Middle frontal gyrus (tissue), 1 donor: Measurements from ENCODE around the gene NT5C3B.
A peak's percentile ranks its signal among the peaks of the same experiment; 100 is the strongest.
"Not testable (repeated sequence)": the region's sequence is repeated elsewhere in the genome, so short reads cannot be mapped to it uniquely, and the experiment has no call there.

Experiments used
- DNase-seq: peaks from one replicate; pipeline ENCODE4 v3.0.0-alpha.2; 2015; ENCODE audit warnings: low spot score; ENCODE audit errors: extremely low spot score

Gene NT5C3B

DNA sequence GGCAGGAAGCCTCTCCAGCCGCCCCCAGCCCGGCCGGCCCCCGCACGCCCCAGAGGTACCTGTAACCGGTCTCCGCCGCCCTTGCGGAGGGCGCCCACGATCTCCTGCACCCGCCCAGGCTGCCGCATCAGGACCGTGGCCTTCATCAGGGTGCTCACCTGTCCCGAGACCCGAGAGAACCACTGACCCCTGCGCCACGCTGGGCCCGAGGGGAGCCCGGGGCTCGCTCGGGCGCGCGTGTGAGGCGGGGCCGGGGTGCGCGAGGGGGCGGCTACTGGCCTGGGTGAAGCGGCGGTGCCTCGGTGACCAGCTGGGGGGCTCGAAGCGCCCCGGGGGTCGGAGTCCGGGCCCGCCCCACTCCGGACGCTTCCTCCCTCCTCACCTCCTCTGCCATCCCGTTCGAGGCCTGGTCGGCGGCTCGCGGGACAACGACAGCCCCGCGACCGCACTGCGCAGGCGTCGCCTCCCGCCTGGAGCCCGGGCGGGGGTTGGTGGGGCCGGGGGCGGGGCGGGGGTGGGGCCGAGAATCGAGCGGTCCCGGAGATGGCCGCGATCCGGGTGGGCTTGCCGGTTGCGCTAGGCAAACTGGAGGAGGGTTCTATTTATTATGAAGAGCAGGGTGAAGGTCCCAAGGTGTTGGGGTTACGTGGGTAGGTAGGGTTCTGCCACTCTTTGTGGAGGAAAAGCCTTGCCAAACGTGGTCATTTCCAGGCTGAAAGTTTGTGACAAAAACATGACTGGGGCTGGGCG is at the start of gene NT5C3B:
NT5C3B (minus strand) TSS at position 433 of the 750 bp plus-strand sequence; CDS start at position 394, 39 bp downstream.
- no peak for DNase-seq

DNA sequence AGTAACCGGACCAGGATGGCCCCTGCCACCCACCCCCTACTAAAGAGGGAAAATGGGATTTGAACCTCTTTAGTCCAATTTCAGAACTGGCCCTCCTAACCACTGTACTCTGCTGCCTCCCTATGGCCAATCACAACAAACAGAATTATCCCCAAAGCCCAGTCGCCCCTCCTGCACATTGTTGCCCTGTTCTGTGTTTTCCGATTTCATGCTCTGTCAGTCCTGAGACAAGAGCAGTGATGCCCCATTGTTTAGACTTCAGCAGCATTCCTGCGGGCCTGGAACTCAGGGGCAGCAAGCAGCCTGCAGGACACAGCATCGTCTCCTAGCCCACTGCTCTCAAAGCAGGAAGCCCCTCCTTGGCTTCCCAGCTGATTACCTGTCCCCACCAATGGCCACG is 49.7 kb upstream of the NT5C3B start:
- no peak for DNase-seq

DNA sequence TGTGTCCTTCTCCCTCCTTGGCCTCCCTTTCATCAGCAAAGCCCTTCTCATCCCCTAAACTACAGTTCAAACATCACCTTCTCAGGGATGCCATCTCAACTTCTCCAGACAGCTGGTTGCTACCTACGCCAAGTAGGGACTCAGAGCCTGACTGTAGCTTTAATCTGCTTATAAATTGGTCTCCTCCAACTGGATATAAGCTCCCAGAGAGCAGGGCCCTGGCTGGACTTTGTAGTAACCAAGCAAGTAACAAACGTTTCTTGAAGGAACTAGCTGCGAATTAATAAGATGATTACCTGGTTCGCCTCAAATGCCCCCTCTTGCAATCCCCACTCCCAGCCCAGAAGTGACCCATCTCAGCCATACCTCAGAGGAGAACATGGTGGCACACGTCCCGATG is 46.7 kb upstream of the NT5C3B start:
- no peak for DNase-seq

DNA sequence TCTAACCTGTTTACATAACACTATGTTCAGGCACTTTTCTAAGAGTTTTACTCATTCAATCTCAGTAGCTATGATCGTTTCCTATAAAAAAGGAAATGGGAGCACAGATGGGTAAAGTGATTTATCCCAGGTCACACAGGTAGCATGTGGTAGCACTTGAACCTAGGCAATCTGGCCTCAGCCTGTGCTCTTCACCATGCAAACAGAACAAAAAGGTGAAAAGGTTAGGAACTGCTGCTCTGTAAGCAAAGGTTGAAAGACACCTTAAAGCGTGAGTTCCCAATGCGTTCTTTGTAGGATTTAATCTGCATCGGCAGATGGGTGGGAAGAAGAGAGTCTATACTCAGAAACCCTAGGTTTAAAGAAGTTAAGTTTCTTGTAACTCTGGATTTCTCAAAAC is 44.1 kb upstream of the NT5C3B start:
- no peak for DNase-seq

DNA sequence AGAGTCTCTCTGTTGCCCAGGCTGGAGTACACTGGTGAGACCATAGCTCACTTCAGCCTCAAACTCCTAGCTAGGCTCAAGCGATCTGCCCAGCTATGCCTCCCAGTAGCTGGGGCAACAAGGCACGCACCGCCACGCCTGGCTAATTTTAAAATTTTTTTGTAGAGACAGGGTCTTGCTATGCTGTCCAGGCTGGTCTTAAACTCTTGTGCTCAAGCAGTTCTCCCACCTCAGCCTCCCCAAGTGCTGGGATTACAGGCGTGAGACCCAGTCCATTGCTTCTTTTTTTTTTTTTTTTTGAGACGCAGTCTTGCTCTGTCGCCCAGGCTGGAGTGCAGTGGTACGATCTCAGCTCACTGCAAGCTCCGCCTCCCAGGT is 38.2 kb upstream of the NT5C3B start:
- not testable (repeated sequence) for DNase-seq

DNA sequence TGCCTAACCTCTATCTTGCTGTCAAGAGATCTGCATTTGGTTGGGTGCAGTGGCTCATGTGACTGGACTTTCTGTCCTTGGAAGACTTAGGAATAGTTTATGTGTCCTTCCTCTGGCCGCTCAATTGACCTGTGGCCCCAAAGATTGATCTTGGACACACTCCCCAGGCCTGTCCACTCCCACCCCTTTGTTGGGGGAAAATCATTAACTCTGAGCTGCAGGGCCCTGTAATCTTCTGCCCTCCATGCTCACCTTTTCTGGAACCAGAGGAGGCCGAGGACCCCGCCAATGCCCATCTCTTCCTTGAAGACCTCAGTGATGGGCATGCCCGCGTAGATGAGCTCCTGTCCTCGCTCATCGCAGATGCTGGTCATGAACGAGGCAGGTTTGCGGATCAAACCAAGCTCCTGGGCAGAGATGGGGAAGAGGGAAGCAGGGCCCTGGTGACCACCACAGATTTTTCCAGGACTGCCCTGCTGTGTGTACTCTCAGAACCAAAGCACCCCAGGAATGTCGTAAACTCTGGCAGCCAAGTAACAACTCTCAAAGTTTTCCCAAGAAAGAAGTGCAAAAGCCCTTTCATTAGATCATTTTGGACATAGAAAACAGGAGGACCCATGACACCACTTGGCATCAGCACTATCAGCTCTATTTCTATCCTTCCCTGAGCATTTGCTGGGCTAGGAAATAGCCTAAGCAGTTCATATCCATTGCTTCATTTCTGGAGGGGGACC is 37.7 kb upstream of the NT5C3B start:
- no peak for DNase-seq

DNA sequence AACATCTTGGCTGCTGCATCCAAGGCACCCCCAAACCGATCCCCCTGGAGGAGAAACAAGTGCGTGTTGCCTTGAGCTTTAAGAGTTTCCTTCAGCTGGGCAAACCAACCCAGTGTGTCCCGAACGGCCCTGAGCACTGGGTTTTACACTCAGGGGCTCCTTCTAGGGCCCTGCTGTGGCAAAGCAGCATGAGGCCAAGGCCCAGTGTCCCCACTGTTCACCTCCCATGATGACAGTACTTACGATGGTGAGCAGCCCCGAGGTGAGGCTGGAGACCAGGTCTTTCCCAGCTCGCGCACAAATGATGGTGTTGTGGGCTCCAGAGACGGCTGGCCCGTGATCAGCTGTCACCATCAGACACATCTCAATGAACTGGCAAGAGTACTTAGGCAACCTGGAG is 35.8 kb upstream of the NT5C3B start:
- DNase-seq, result no peak

DNA sequence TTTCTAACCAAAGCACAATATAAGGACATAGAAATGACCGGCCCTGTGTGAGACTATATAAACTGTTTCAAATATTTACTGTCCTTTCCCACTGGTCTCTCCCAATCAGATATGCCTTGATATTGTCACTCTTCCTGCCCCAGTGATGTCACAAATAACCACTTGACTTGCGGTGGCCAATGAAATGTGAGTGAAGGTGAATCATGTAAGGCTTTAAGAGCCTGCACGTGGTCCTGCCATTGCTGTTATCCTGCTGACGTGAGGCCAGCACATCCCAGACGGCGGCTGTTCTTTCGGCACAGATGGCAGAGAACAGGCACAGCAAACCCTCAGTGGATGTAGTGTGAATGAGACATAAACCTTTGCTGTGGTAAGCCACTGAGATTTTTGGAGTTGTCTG is 34.6 kb upstream of the NT5C3B start:
- DNase-seq, result no peak

DNA sequence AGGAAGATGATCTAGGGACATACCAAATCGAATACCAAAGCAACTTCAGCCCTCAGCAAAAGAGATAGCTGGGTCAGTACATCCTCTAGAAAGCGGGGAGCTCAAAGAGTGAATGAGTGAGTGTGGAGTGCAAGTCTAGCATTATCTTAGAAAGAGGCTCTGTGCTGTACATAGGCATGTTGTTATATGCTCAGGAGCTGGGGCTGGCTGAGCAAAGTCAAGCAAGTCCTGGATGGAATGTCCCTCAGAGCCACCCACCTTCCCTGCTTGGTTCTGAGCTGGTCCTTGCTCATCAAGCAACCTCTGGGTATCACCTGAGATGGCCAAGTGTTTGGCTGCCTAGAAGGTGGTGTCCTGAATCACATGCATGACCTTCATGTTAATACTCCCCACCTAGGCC is 34.1 kb upstream of the NT5C3B start:
- no peak for DNase-seq

DNA sequence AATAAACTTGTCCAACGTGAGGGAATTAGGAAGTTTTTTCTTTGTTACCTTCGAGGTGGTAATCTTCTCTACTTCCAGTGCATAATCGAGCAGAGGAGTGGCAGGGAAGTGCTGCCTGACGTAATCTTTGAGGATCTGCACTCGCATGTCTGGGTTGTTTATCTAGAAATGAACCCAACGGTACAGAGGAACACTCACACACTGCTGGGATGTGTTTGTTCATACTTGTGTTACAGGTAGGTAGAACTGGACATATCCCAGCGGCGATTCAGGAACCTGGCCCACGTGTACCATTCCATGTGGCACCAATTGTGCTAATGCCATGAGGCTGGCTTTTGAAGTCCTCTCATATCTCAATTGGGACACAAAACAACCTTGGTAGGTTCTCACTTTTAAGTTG is 33.4 kb upstream of the NT5C3B start:
- no peak for DNase-seq

DNA sequence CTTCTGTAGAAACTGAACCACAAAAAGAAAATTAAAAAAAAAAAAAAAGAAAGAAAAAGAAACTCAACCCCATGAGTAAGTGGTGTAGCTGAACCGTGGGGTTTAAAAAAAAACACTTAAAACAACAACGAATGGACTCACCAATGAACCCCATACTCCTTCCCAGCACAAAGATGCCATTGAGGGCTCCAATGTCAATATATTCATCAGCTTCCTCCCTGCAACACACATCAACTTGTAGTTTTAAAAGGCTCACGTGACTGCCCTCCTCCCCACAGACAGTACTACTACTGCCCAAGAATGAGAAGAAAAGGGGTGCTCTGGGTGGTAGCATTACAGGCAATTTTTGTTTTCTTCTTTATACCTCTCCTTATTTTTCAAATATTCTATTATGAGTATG is 32.5 kb upstream of the NT5C3B start:
- DNase-seq, result no peak

DNA sequence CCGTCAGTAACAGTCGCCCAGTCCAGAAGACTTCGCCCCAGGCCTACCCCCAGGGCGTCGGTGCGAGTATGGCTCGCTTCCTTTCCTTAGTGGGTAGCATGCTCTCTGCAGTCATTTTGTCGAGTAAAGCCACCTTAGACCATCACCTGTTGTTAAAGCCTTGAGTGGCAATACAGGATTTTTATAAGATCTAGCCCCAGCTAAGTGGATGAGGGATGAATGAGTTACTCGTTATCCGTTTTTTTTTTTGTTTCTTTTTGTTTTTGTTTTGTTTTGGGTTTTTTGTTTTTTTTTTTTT is 29.5 kb upstream of the NT5C3B start:
- no peak for DNase-seq

DNA sequence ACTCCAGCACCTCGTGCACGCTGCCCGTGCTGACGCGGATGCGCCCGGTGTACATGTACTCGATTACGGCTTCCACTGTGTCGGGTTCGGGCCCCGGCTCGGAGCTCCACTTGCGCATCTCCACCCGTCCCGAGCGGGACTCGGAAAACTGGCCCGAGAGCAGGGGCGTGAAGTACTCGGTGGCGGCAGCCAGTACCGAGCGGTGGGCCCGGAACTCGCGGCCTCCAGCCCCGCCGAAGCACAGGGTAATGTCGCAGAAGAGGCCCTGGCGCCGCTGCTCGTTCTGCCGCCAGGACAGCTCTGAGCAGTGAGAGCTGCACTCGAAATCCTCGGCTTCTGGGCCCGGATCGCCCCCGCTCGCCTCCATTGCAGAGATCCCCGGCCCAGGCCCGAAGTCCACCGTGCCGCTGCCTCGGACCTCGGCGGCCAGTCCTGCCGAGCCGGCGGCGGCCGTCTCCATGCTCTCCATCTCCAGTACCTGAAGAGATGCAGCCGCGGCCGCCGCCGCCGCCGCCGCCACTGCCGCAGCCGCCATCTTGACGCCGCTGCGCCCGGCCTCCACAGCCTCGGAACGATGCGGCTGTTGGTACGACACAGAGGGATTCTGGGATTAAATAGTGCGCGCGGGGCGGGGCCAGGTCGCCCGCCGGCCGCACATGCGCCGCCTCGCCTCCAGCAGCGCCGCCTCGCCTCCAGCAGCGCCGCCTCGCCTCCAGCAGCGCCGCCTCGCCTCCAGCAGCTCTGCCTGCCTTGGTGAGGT is 29.0 kb upstream of the NT5C3B start, which contains the start of gene KLHL11:
KLHL11 (minus strand) TSS at position 588 of the 760 bp plus-strand sequence; CDS start at position 535, 53 bp downstream.
- peak; percentile 87 for DNase-seq

DNA sequence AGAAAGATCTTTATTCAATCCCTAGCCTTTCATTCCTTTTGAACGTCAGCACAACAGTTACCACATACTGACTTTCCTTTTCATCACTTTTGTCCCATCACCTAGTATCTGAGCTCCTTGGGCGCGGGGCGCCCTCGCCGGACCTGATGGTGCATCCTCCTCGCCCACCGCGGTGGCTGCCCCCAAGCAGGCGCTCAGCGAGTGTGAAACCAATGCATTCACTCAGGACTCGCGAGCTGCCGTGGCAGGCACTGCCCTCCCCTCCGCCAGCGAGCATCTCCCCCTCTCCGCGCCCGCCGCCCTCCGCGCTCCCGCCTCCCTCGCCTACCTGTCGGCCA is 28.4 kb upstream of the NT5C3B start:
- DNase-seq, result no peak

DNA sequence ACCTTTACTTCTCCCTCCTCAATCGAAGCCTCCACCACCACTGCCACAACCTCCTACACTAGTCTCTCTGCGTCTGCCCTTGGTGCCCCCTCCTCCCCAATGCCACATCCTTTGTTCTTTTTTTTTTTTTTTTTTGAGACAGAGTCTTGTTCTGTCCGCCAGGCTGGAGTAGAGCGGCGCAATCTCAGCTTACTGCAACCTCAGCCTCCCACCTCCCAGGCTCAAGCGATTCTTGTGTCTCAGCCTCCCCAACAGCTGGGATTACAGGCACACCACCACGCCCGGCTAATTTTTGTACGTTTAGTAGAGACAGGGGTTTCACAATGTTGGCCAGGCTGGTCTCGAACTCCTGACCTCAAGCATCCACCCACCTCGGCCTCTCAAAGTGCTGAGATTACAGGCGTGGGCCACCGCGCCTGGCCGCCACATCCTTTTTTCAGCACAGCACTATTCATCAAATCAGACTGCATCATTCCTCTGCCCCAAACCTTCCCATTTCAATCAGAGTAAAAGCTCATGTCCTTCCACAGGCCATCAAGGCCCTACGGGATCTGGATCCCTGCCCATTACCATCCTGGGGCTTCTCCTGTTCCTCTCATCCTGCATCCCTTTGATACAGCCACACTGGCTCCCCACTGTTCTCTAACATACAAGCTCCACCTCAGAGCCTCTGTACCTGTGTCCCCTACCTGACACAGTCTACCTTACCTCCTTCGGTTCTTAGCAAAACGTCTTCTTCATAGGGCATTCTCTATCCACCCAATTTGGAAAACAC is 27.2 kb upstream of the NT5C3B start:
- no peak for DNase-seq

DNA sequence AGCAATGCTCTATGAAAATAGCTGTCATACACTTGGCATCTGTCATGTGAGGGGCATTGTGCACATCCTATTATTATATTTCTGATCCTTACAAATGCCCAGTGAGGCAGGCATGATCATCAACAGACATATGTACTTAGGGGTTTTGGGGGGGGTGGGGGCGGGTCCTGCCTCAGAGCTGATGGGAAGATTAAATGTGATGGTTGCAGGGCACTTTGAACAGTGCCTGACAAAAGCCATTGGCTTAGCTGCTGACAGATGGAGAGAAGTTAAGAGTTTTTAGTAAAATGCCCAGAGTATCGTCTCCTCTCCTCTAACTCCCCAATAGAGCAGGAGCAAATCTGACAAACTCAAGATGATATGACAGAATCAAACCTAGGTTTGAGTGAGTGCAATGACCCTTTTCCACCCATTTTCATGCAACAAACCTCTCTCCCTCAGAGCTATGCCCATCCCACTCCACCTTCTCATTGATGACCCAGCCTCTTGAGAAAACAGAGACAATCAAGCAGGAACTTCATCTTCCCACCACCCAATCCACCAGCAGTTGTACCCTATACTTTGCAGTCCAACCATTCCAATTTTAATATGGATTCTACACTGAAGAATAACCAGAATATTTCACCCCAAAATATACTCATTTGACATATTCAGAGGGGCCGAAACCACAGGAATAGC is 24.4 kb upstream of the NT5C3B start:
- DNase-seq, result no peak

DNA sequence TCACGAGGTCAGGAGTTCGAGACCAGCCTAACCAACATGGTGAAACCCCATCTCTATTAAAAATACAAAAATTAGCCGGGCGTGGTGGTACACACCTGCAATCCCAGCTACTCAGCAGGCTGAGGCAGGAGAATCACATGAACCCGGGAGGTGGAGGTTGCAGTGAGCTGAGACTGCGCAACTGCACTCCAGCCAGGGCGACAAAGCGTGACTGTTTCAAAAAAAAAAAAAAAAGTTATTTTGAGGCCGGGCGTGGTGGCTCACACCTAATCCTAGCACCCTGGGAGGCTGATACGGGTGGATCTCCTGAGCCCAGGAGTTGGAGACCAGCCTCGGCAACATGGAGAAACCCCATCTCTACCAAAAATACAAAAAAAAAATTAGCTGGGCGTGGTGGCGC is 15.3 kb upstream of the NT5C3B start:
- not testable (repeated sequence) for DNase-seq

DNA sequence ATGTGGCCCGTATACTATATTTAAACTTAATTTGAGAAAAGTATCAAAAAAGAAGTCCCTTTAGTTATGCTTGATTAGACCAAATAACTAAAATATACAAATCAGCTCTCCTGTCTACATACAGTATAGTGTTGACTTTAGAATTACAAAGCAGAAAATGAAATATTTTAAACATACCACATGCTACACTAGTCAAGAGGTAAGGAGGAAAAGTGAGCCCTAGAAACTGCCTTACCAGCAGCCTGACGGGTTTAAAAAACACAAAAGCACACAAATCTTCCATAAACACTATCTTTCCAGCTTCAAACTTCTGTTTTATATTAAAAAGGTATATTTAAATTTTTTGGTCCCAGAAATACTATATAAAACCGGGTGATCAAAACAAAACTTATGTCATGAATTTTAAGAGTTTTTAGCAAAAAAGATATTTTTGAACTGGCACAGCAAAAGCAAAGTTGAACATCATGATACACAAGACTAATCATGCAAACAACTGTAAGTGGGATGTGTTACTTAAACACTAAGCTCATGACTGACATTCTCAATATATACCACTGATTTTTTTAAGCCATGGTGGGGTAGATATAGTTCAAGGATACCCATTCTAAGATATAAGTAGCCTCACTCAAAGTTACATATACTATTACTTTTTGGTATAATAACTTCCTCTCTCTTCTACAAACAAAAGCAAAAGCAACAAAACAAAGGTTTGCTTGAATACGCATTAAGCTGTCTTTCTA is 13.4 kb upstream of the NT5C3B start:
- DNase-seq, result no peak

DNA sequence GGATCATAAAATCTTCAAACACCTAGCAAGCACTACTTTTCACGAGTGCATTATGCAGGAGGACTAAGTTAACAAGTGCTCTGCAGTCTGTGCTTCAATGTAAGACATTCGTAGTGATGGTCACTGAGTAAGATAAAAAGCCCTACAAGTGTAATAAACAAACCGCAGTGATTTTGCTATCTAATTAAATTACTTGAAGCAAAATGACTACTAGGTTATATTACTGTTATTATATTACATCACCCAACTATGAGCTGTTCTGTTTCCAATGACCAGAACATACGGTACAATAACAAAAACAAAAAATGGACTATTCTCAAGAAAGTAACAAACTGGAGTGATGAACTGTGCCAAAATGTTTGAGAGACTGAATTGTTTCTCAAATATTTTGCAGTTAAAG is 12.8 kb upstream of the NT5C3B start:
- no peak for DNase-seq

DNA sequence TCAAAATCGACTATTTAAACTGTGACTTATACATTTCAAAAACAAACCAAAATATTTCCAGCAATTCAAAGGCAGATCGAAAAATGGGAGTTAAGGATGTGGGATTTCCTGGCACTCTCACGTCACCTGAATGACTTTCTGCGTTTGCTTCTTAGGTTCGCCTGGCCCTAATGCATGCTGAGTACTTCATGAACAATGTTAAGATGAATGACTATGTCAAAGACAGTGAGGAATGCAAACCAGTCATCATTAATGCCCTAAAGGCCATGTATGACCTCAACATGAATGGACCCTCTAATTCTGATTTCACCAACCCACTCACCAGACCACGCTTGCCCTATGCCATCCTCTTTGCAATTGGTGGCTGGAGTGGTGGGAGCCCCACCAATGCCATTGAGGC is 8.9 kb upstream of the NT5C3B start:
- DNase-seq, result no peak
